ENCODE data around the gene CCL7.

- TF ChIP-seq, protein P1, sequence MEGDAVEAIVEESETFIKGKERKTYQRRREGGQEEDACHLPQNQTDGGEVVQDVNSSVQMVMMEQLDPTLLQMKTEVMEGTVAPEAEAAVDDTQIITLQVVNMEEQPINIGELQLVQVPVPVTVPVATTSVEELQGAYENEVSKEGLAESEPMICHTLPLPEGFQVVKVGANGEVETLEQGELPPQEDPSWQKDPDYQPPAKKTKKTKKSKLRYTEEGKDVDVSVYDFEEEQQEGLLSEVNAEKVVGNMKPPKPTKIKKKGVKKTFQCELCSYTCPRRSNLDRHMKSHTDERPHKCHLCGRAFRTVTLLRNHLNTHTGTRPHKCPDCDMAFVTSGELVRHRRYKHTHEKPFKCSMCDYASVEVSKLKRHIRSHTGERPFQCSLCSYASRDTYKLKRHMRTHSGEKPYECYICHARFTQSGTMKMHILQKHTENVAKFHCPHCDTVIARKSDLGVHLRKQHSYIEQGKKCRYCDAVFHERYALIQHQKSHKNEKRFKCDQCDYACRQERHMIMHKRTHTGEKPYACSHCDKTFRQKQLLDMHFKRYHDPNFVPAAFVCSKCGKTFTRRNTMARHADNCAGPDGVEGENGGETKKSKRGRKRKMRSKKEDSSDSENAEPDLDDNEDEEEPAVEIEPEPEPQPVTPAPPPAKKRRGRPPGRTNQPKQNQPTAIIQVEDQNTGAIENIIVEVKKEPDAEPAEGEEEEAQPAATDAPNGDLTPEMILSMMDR (IDR thresholded peaks at IDR 0.05), result no peak
- TF ChIP-seq POLR2A (IDR thresholded peaks at IDR 0.05), result no peak
Observed at GRCh38 chr17:34257299-34257985, 12.6 kb upstream of the CCL7 start.
